Endothelial cell of umbilical vein (primary cell): ENCODE measurements around the gene STARD13.

ENCODE experiments used
- EZH2 ChIP-seq: IDR thresholded peaks from 2 replicates; pipeline ENCODE4 v1.6.1; 2012; ENCODE audit warnings: borderline replicate concordance, low read depth, mild to moderate bottlenecking, moderate library complexity, low read length, inconsistent platforms; ENCODE audit not compliant: severe bottlenecking
- JUN ChIP-seq: IDR thresholded peaks from 2 replicates; pipeline ENCODE4 v1.6.1; 2011; ENCODE audit warnings: borderline replicate concordance, low read depth; ENCODE audit not compliant: insufficient read length, insufficient read depth
- MYC ChIP-seq: IDR thresholded peaks from one replicate; pipeline ENCODE4 v1.6.1; 2011; ENCODE audit warnings: mild to moderate bottlenecking, low read depth, low read length
- POLR2A ChIP-seq: IDR thresholded peaks from 2 replicates; pipeline ENCODE4 v1.6.1; 2012; ENCODE audit warnings: low read depth, mild to moderate bottlenecking, control low read depth, low read length
- POLR2AphosphoS5 ChIP-seq: IDR thresholded peaks from 2 replicates; pipeline ENCODE4 v1.6.1; 2012; ENCODE audit warnings: low read depth, mild to moderate bottlenecking, control low read depth, low read length, moderate library complexity; ENCODE audit not compliant: insufficient read depth
- TF ChIP-seq, protein P1 (sequence below), 2 donors: IDR thresholded peaks; 1 replicate in 1 of 2; 2 replicates in 1 of 2; pipeline ENCODE4 v1.5.1; 2011; ENCODE audit warnings: low read length in 2 of 2, mild to moderate bottlenecking in 2 of 2, moderate library complexity in 2 of 2, control low read depth in 1 of 2, inconsistent platforms in 1 of 2, low read depth in 1 of 2; ENCODE audit not compliant: insufficient read depth in 1 of 2; ENCODE audit errors: extremely low read depth in 1 of 2

DNA sequence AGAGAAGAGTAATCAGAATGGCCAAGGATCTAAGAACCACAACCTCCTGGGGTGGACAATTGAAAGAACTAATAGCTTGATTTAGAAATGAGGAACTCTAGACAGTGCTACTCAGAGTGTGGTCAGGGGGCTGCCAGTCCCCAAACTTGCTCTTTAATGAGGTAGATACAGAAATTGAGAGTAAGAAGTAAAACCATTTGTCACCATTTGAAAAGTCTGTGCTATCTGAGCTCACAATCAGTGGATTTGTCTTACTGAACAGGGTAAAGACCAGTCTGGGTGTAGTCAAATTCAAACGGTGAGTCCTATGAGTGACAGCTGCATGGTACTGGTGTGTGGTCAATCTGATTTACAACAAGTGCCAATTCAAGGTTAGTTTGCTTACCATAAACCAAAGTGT, 150.5 kb downstream of the STARD13 start:
- TF ChIP-seq POLR2A (no peak), POLR2AphosphoS5 (no peak), EZH2 (no peak), JUN (no peak), MYC (no peak)
- TF ChIP-seq, protein P1, sequence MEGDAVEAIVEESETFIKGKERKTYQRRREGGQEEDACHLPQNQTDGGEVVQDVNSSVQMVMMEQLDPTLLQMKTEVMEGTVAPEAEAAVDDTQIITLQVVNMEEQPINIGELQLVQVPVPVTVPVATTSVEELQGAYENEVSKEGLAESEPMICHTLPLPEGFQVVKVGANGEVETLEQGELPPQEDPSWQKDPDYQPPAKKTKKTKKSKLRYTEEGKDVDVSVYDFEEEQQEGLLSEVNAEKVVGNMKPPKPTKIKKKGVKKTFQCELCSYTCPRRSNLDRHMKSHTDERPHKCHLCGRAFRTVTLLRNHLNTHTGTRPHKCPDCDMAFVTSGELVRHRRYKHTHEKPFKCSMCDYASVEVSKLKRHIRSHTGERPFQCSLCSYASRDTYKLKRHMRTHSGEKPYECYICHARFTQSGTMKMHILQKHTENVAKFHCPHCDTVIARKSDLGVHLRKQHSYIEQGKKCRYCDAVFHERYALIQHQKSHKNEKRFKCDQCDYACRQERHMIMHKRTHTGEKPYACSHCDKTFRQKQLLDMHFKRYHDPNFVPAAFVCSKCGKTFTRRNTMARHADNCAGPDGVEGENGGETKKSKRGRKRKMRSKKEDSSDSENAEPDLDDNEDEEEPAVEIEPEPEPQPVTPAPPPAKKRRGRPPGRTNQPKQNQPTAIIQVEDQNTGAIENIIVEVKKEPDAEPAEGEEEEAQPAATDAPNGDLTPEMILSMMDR (IDR thresholded peaks at IDR 0.05; ENCODE audit: extremely low read depth in 1 of 2, insufficient read depth in 1 of 2, low read depth in 1 of 2, low read length in 2 of 2) = no peak
